Lung microvascular endothelial cell (primary cell): ENCODE measurements around the gene CHMP2A. TPM values are rescaled to one million over a fixed set of nuclear protein-coding genes. Genes with fewer than 3 reads are reported as not detected.
"Not testable (repeated sequence)": the region's sequence is repeated elsewhere in the genome, so short reads cannot be mapped to it uniquely, and the experiment has no call there.

Source experiments
- DNase-seq, 2 donors: peaks; one replicate each; pipeline versions ENCODE4 v3.0.0 to v3.0.0-alpha.2; 2010; ENCODE audit warnings: low read depth in 2 of 2
- total RNA-seq: library from RNA; depleted of rRNA; stranded (reverse); fragments of >200 nt; gene quantifications from 2 replicates; pipeline ENCODE4 v1.2.1, GENCODE V29; 2014

CHMP2A gene
- total RNA-seq, 1 donor from 2014 or later, result 93.5 TPM

GRCh38 chr19:58511353-58512208 lies 43.3 kb downstream of the CHMP2A start, which contains the start of gene SLC27A5:
TSS of gene SLC27A5 (minus strand) at chr19:58511992. CDS start at chr19:58511955, 37 bp downstream.
- DNase-seq, result no peak

DNA sequence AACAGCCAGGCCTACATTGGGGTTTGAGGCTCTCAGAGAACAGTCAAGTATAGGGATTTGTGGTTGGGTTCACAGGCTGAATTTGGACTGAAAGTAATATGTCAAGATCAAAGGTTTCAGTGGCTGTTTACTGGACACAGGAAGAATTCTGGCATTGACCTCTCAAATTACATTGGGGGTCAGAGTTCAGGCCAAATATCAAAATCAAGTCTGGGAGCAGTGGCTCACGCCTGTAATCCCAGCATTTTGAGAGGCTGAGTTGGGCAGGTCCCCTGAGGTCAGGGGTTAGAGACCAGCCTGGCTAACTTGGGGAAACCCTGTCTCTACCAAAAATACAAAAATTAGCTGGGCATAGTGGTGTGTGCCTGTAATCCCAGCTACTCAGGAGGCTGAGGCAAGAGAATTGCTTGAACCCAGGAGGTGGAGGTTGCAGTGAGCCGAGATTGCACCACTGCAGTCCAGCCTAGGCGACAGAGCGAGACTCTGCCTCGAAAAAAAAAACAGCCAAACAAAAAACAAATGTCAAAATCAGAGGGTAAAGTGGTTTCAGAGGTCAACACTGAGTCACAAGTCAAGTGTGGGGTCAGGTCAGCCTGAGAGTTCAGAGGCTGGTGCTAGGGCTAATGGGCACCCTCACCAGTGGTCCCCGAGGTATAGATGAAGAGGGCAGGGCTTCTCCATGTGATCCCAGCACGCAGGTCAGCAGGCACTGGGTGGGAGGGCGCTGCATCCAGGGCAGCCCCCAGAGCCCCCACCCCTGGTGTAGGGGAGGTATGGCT lies 44.6 kb downstream of the CHMP2A start:
- DNase-seq, result no peak

GRCh38 chr19:58509731-58510083 lies 45.2 kb downstream of the CHMP2A start:
- no peak for DNase-seq

- not testable (repeated sequence) for DNase-seq
Observed at GRCh38 chr19:58507602-58508223, 47.2 kb downstream of the CHMP2A start.

Other genes with a start within 250 kb of the CHMP2A start
- gene ERVK3-1, start 249.7 kb downstream of the CHMP2A start, total RNA-seq, result 11.1 and 19.4 TPM in 2 replicates
- gene ZSCAN22, start 228.1 kb downstream of the CHMP2A start, total RNA-seq, result 1.3 and 2.0 TPM in 2 replicates
- gene A1BG, start 201.6 kb downstream of the CHMP2A start, total RNA-seq, result 2.0 and 4.6 TPM in 2 replicates
- gene ZNF497, start 192.4 kb downstream of the CHMP2A start, total RNA-seq, result 0.65 and 0.99 TPM in 2 replicates
- gene ZNF837, start 174.1 kb downstream of the CHMP2A start, total RNA-seq, result 0.87 and 1.6 TPM in 2 replicates
- gene RPS5, start 167.8 kb downstream of the CHMP2A start, total RNA-seq, result 2,255 and 2,472 TPM in 2 replicates
- not detected in 2 replicates for gene RNF225, start 159.4 kb downstream of the CHMP2A start, total RNA-seq
- gene ZNF584, start 146.5 kb downstream of the CHMP2A start, total RNA-seq, result 5.9 and 9.1 TPM in 2 replicates
- gene ZNF132, start 115.0 kb downstream of the CHMP2A start, total RNA-seq, result 4.1 and 6.9 TPM in 2 replicates
- 4.8 and 7.1 TPM in 2 replicates for gene ZNF324B, start 103.5 kb downstream of the CHMP2A start, total RNA-seq
- gene ZNF324, start 88.0 kb downstream of the CHMP2A start, total RNA-seq, result 7.6 and 11.9 TPM in 2 replicates
- 3.0 and 3.1 TPM in 2 replicates for gene ZNF446, start 78.8 kb downstream of the CHMP2A start, total RNA-seq
- gene SLC27A5, start 43.1 kb downstream of the CHMP2A start, total RNA-seq, result 6.1 and 8.1 TPM in 2 replicates
- gene ZBTB45, start 35.3 kb downstream of the CHMP2A start, total RNA-seq, result 3.7 and 5.0 TPM in 2 replicates
- 275 and 278 TPM in 2 replicates for gene TRIM28, start 11.0 kb downstream of the CHMP2A start, total RNA-seq
- gene UBE2M, start 3.5 kb upstream of the CHMP2A start, total RNA-seq, result 50.1 and 66.7 TPM in 2 replicates
- gene MZF1, start 18.2 kb upstream of the CHMP2A start, total RNA-seq, result 5.4 and 7.5 TPM in 2 replicates